Pancreas (tissue), 10 donors: Measurements from ENCODE around the gene CAMK1D. TPM values are rescaled to one million over a fixed set of nuclear protein-coding genes. Genes with fewer than 3 reads are reported as not detected.
"Not testable (repeated sequence)": the region's sequence is repeated elsewhere in the genome, so short reads cannot be mapped to it uniquely, and the experiment has no call there.

Source experiments
- ATAC-seq, 4 donors: fragments of 200-7000 bp; cut with Tn5 transposase; one replicate each; pipeline versions ENCODE4 v1.8.0 to v1.9.1; 2020; ENCODE audit warnings: mild to moderate bottlenecking in 4 of 4, moderate library complexity in 4 of 4
- DNase-seq, 6 donors: peaks; one replicate each; pipeline ENCODE4 v3.0.0-alpha.2; 2020
- FAIRE-seq: peaks from 2 replicates; lab custom pipeline; 2012; peaks lifted over from hg19 to GRCh38; lab: Jason Lieb, UNC
- H3K27ac ChIP-seq, 4 donors: fragments of 200-600 bp; sonication (generic); 1 replicate in 3 of 4; 2 replicates in 1 of 4; pipeline versions ENCODE4 v1.5.0 to v1.8.0; 2020
- H3K27me3 ChIP-seq, 4 donors: fragments of 200-600 bp; one replicate each; pipeline ENCODE4 v1.8.0; 2021
- H3K36me3 ChIP-seq, 3 donors: fragments of 200-600 bp; sonication (generic) in 1 of 3; one replicate each; pipeline versions ENCODE4 v1.5.0 to v1.8.0; 2020 to 2021
- H3K4me1 ChIP-seq, 3 donors: fragments of 200-600 bp; one replicate each; pipeline ENCODE4 v1.8.0; 2021
- H3K4me3 ChIP-seq, 4 donors: fragments of 200-600 bp; sonication (generic) in 2 of 4; one replicate each; pipeline versions ENCODE4 v1.5.0 to v1.8.0; 2020 to 2021
- H3K9me3 ChIP-seq, 4 donors: fragments of 200-600 bp; one replicate each; pipeline ENCODE4 v1.8.0; 2021
- CTCF ChIP-seq, 4 donors: fragments of 200-600 bp; sonication (generic) in 3 of 4; IDR thresholded peaks; one replicate each; pipeline versions ENCODE4 v1.5.0 to v1.8.0; 2021; ENCODE audit warnings: antibody characterized with exemption in 4 of 4
- WGBS, 2 donors: extraction: QIAGEN DNeasy Blood & Tissue Kit; methylation state at CpG; one replicate each; pipeline ENCODE4 v1.1.7; 2013; 5-methylcytosine and 5-hydroxymethylcytosine counted together
- intact Hi-C, 3 donors: fragments of 100-400 bp; cut with DNase I; formaldehyde crosslinking; loops; one replicate each; pipeline versions ENCODE4 v1.11.1 to v1.14.2; 2022
- polyA plus RNA-seq, 2 donors: library from polyadenylated mRNA; stranded (reverse); fragments of 200-250 nt; gene quantifications; one replicate each; pipeline ENCODE4 v1.2.3, GENCODE V29; 2013
- total RNA-seq, 6 donors: library from RNA; stranded (reverse); fragmentation: NEBNext Ultra II Directional in 4 of 6; extraction: Animal tissue kit (Norgen Biotek cat#: 25700) in 4 of 6; gene quantifications; one replicate each; pipeline versions ENCODE4 v1.2.1 to v1.2.4, GENCODE V29; 2021 to 2023
- donor health status: healthy with polysubstance abuse.
- donor health status: DM: no; HTN: no; CAD: no; lungs with moderate emphysema.
- donor health status: DM: no; HTN: no; CAD: no.
- donor health status: control.
- donor health status: control.
- donor health status: Bipolar disorder and iron deficiency.
- donor health status: DM: yes; HTN: yes; CAD: no.
- donor health status: DM: no; HTN: no; CAD: no.
- donor health status: DM: no; HTN: no; CAD: no.
- donor health status: DM: yes; HTN: yes; CAD: no.

The CAMK1D gene
- total and polyA plus RNA-seq, 8 donors: 2.9 to 30.1 (median 22.7) TPM

DNA sequence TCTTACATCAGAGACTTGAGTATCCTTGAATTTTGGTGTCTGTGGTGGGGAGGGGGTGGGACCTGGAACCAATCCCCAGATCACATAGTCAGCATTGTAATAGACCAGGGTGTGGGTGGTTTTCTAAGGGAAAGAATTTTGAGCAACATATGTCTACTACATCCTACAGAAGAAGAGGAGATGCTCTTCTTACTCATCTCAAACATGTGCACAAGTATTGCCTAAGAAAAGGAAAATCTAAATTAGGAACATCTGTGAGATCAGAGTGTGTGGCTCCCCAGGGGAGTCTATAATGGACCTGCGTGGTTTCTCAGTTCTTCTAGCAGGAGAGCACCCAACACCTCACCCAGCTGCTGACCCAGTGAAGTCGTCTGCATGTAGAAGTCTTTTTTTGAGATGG is 503.3 kb downstream of the CAMK1D start:
- Histone ChIP-seq H3K4me3 (no peak overlapping the region), H3K27ac (no peak overlapping the region), H3K9me3 (no peaks in the 10 kb centered on the region), H3K27me3 (no peaks in the 10 kb centered on the region), H3K4me1 (no peaks in the 10 kb centered on the region), H3K36me3 (no peaks in the 10 kb centered on the region)
- DNase-seq (no peak), FAIRE-seq (no peak), ATAC-seq (no peak)
- WGBS, 2 donors: 67 to 84% methylated on average over 2 of the region's 2 CpGs
- intact Hi-C loops: no loop called here
- TF ChIP-seq CTCF (IDR thresholded peaks at IDR 0.05): no peak

- no peak overlapping the region for H3K4me3 ChIP-seq
- no peaks in the 10 kb centered on the region for H3K9me3 ChIP-seq
- no peaks in the 10 kb centered on the region for H3K27me3 ChIP-seq
- no peak overlapping the region for H3K27ac ChIP-seq
- no peaks in the 10 kb centered on the region for H3K36me3 ChIP-seq
- no peaks in the 10 kb centered on the region for H3K4me1 ChIP-seq
- intact Hi-C loops: no loop called here
- no peak for TF ChIP-seq CTCF (IDR thresholded peaks at IDR 0.05)
- DNase-seq (no peak), ATAC-seq (no peak), FAIRE-seq (no peak)
- WGBS, 2 donors: 27 to 74% methylated on average over 2 of the region's 2 CpGs
These were observed 505.6 kb downstream of the CAMK1D start for GRCh38 chr10:12854988-12855387.

GRCh38 chr10:12862459-12862858 is 513.1 kb downstream of the CAMK1D start:
- intact Hi-C loops: no loop called here
- no peaks in the 10 kb centered on the region for H3K36me3 ChIP-seq
- FAIRE-seq: no peak
- H3K27me3 ChIP-seq: no peaks in the 10 kb centered on the region
- H3K4me3 ChIP-seq: no peak overlapping the region
- no peak for DNase-seq
- ATAC-seq: no peak
- H3K9me3 ChIP-seq: no peaks in the 10 kb centered on the region
- H3K4me1 ChIP-seq: no peaks in the 10 kb centered on the region
- no peak for TF ChIP-seq CTCF (IDR thresholded peaks at IDR 0.05)
- 67 to 71% methylated on average over 3 of the region's 3 CpGs for WGBS, 2 donors
- H3K27ac ChIP-seq: no peak overlapping the region

GRCh38 chr10:12865515-12865914 is 516.2 kb downstream of the CAMK1D start:
- FAIRE-seq, H3K27me3 ChIP-seq, intact Hi-C loops, H3K27ac ChIP-seq, H3K4me3 ChIP-seq, DNase-seq, H3K9me3 ChIP-seq, ATAC-seq, H3K36me3 ChIP-seq, H3K4me1 ChIP-seq: not testable (repeated sequence)
- WGBS, 2 donors: 89 to 96% methylated on average over 6 of the region's 6 CpGs

DNA sequence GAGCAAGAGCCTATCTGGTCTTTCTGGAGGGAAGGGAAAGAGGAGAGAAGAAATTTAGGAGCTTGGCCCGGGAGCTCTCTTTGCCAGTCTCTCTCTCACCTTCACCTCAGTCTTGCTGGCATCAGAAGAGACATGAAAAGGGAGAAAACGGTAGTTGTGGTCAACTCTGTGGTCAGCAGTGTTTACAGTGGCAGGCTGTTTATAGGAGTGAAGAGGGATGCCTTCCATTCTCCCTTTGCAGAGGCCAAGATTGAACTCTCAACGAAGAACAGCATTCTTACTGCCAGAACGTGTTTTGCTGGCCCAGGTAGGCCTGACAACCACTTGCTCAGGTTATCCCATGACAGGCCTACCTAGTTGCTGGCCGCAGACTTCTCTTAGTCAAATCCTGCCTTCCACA is 518.9 kb downstream of the CAMK1D start:
- Histone ChIP-seq H3K27me3 (no peaks in the 10 kb centered on the region), H3K36me3 (no peaks in the 10 kb centered on the region), H3K4me1 (no peaks in the 10 kb centered on the region), H3K27ac (no peak overlapping the region), H3K4me3 (no peak overlapping the region), H3K9me3 (no peaks in the 10 kb centered on the region)
- no peak for ATAC-seq
- WGBS, 2 donors: 76 to 78% methylated on average over 5 of the region's 5 CpGs
- no peak for TF ChIP-seq CTCF (IDR thresholded peaks at IDR 0.05)
- intact Hi-C loops: no loop called here
- no peak for FAIRE-seq
- DNase-seq: no peak
